HG02798 (cell line): ENCODE data around the gene CNOT6.

Source experiments
- ATAC-seq: cut with Tn5 transposase; IDR thresholded peaks from one replicate; pipeline ENCODE4 v1.9.1; 2021; ENCODE audit warnings: mild to moderate bottlenecking; ENCODE audit not compliant: unreplicated experiment, poor library complexity

Gene CNOT6

DNA sequence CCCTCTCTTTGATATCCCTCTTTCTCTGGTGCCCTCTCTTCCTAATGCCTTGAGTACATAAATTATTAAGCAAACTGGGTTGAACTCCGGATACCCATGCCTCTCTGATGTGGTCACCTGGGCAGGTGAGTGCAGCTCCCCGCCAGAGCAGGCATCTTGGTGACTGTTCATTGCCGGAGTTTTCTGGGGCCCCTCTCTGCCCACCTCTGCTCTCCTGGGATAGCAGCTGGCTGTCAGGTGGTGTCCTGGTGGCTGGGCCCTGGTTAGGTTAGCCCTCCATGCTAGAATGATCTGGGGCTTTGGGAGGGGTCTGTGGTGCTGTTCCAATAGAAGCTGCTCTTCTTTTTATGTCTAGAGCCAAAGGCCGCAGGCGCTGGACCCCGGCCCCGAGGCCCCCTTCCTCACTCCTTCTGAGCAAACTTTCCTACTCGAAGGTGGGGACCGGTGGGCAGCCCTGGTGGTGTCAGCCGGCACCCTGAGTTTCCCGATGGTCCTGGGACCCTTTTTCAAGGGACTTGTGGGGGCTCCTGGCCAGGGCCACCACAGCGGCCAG is 102.0 kb downstream of the CNOT6 start:
- no peak for ATAC-seq

- ATAC-seq, result no peak
These were observed 102.6 kb downstream of the CNOT6 start for GRCh38 chr5:180596668-180597231.

GRCh38 chr5:180598316-180598701 is 104.1 kb downstream of the CNOT6 start:
- ATAC-seq, result no peak

- no peak for ATAC-seq
These were observed 104.8 kb downstream of the CNOT6 start for GRCh38 chr5:180598797-180599589.

DNA sequence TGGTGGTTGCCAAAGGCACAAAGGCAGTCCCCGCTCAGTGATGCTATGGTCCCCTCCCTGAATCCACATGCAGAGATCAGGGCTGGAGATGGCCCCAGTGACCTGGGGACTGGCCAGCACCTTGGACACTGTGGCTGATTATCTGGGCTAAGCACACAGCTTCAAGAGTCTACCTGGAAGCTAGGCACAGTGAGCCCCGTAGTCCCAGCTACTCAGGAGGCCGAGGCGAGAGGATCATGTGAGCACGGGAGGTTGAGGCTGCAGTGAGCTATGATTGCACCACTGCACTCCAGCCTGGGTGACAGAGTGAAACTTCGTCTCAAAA is 105.4 kb downstream of the CNOT6 start:
- no peak for ATAC-seq

DNA sequence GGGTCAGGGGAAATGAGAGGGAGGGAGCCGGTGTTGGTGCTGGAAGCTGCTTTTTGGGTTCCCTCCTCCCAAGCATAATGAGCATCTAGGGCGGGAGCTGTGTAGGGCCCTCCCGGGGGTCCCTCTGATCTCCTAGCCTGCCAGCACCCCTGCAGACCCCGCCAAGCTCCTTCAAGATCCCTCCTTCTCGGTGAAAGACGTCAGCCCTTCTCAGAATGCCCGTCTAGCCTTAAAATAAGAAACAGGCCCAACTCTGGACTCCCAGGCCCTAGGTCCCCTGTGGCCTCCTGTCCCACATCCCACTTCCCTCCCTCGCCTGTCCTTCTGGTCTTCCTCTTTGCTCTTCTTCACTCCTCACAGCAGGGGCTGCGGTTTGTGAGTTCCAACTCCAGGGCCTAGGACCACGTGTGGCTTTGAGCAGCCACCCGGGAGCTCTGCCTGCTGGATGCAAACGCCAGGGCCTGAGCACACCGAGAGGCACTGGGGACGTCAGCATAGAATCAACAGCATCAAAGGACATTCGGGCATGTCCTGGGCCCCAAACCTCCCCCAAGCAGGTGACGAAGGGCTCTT is 105.9 kb downstream of the CNOT6 start:
- no peak for ATAC-seq

GRCh38 chr5:180600554-180601041 is 106.4 kb downstream of the CNOT6 start:
- ATAC-seq, result no peak

GRCh38 chr5:180601591-180602480 is 107.7 kb downstream of the CNOT6 start:
- no peak for ATAC-seq

DNA sequence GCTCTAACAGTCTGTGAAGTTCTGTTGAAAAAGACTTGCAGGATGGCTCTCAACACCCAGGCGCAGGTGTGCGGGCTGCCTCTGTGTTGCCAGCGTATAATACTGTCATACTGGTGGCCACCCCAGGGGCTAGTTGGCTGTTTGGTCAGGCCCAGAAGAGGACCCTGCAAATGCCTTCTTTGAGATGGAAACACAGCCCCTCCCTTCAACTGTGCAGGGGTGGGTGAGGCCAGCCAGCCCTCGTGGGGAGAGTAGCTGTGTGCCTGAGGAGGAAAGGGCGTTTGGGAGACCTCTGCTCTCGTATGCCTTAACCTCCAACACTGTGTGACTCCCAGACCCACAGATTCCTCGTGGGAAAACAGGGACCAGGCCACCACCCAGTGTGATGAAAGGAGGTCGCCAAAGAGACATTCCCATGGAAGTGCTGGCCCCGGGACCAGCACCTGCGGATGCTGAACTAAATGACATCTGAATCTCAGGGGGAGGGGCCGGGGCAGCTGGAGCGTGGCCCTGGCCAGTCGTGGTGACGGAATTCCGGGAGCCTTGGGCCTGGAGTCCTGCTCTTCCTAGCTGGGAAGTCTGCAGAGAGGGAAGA is 108.4 kb downstream of the CNOT6 start:
- ATAC-seq, result no peak

DNA sequence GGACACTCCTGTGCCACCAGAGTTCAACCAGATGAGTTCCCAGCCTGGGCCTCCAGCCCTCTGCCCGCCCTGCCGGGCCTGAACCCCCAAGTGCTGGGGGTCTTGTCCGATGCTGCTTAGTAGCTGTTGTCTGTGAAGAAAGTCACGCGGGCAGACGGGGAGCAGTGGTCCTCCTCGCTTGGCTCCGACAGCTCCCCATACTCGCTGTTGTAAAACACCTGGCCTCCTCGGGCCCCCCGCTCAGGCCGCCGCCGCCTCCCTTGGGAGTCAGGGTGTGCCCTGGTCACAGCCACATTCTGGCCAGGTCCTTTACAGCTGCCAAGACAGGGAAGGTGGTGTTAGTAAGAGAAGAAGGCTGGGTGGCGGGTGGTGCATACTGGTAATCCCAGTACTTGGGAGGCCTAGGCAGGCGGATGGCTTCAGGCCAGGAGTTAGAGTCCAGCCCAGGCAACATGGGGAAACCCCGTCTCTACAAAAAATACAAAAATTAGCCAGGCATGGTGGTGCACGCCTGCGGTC is 109.0 kb downstream of the CNOT6 start:
- ATAC-seq, result no peak

DNA sequence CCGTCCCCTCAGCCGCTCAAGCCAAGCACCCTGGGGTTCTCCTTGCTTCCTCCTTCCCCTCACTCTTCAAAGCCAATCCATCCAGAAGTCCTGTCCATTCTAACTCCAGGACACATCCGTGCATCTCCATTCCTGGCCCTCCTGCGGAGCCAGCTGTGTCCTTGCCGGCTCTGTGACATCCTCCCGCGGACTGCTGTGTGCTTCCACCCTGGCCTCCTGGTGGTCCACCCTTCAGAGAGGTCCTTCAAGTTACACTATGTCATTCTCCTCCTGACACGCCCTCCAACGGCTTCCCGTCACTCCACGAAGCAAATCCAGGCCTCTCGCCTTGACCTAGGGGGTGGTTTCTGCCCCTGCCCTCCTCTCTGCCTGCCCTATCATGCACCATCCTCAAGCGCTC is 110.1 kb downstream of the CNOT6 start:
- ATAC-seq, result no peak

DNA sequence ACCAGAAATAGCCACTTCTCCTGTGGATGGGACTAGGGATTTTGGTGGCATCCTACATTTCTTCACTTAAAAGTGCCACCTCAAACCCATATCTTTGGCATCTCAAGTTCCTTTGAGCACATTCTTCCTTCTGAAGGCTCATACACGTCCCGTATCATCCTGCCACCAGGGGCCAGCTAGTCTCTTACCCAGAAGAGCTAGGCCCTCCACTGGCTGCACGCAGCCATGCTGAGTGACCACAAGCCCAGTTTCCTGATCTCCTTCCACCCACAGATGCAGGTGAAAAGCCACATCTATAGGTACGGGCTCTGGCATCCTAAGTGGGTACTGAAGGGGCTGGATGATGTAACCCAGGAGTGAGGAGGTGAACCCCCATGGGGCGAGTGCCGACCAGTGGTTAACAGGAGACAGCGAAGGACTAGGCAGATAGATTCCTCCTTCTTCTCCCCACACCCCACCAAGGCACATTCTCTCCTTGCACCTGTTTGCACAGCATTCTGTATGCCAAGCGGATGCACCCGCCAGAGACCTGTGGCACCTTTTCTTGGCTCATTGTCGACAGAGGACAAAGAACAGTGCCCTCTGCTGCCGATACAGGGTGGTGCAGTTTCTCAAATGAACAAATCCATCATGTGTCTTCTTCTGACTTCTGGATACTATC is 111.5 kb downstream of the CNOT6 start:
- ATAC-seq, result peak; percentile 51

DNA sequence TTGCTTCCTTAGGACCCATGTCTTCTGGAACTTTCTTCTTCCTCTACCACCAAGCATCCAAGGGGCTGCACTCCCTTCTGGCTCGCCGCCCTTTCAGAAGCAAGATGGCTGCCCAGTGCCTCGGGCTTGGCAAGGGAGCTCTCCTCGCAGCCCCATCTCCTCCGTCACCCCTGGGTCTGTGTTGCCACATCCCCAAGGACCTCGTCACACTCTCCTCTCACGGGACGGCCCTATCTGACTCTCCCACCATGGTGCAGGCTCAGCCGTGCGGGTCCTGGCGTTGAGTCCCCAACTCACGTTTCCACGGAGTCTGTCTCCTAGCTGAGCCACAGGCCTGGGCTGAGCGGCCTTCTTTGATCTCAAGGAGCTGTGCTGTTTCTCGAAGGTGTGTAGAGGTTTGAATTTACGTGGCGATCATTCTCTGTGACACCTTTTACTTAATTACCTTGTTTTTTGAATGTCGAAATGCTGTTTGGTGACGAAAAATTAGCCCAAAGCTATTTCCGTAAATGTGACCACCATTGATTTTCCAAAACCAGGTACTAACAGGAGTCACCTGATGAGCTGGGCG is 112.1 kb downstream of the CNOT6 start:
- ATAC-seq, result no peak

DNA sequence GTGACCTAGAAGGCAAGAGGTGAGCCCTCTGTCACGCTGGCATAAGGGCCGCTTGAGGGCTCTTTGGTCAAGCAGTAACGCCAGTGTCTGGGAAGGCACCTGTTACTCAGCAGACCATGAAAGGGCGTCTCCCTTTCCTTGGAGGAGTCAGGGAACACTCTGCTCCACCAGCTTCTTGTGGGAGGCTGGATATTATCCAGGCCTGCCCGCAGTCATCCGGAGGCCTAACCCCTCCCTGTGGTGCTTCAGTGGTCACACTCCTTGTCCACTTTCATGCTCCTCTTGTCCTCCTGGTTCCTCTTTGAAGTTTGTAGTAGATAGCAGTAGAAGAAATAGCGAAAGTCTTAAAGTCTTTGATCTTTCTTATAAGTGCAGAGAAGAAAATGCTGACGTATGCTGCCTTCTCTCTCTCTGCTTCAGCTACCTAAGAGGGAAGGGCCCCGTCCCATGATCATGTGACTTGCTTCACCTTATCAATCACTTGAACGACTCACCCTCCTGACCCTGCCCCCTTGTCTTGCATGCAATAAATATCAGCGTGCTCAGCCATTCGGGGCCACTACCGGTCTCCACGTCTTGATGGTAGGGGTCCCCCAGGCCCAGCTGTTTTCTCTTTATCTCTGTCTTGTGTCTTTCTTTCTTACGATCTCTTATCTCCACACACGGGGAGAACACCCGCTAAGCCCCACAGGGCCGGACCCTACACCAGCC is 113.8 kb downstream of the CNOT6 start:
- no peak for ATAC-seq

- ATAC-seq, result no peak
These were observed 114.6 kb downstream of the CNOT6 start for GRCh38 chr5:180608572-180609310.

DNA sequence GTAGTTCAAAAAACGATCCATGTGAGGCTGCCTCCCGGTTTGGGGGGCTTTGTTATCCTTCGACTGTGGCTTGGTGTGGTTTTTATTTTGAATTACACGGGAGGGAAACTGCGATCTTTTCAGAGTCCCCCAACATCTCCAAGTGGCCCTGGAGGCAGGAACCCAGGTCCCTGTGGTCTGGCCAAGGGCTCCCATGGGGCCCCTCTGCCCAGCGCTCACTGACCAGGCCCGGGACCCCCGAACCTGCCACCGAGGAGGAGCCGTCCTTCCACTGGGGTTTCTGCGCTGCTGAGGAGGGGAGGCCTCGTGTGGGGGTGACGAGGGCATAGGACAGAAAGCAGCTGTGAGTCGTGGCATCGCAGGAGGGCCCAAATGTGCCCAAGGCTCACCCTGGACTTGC is 115.2 kb downstream of the CNOT6 start:
- no peak for ATAC-seq

GRCh38 chr5:180609817-180610550 is 115.8 kb downstream of the CNOT6 start:
- ATAC-seq, result no peak
